Measurements from ENCODE around the gene NEXMIF. TPM values are rescaled to one million over a fixed set of nuclear protein-coding genes. Genes with fewer than 3 reads are reported as not detected.

The NEXMIF gene
- total RNA-seq, 1 experiment from 2014 or later, result not detected

DNA sequence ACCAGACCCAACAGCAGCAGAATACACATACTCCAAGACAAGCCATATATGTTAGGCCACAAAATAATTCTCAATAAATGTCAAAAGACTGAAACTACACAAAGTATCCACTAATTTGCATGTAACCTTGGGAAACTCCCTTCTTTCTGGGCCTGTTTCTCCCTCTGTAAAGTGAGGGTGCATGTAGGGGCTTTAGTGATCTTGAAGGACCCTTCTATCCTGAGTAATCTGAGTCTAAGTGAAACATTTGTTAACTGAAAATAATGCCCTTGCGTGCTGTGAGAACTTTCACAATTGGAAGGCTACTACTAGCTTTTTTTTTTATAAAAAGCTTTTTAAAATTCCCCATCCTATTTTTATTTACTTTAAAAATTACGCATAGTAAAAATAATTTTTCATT lies 125.2 kb downstream of the NEXMIF start:
- Histone ChIP-seq H3K36me3 (ENCODE audit: low read depth) (no peaks in the 10 kb centered on the region), H3K27ac (no peak overlapping the region), H2AFZ (no peak overlapping the region), H3K4me1 (replicated peaks; ENCODE audit: insufficient read depth) (no peaks in the 10 kb centered on the region), H3K27me3 (ENCODE audit: insufficient read depth, low read depth) (no peaks in the 10 kb centered on the region), H3K79me2 (ENCODE audit: low read depth) (no peaks in the 10 kb centered on the region), H3K9me3 (ENCODE audit: insufficient read depth, low read depth) (no peaks in the 10 kb centered on the region), H3F3A (ENCODE audit: insufficient read depth, low read depth) (no peaks in the 10 kb centered on the region), H3K4me3 (no peak overlapping the region), H3K4me2 (no peak overlapping the region), H3K9me2 (ENCODE audit: insufficient read depth) (no peaks in the 10 kb centered on the region), H4K20me1 (ENCODE audit: insufficient read depth) (no peaks in the 10 kb centered on the region)
- no TSS peak for BruUV-seq (replicated peaks)
- CTCF ChIA-PET, result no interaction called here
- intact Hi-C loops (cut with micrococcal nuclease; ENCODE audit: unreplicated experiment), result no loop called here
- DNase-seq, result no peak
- TF ChIP-seq, protein P1, sequence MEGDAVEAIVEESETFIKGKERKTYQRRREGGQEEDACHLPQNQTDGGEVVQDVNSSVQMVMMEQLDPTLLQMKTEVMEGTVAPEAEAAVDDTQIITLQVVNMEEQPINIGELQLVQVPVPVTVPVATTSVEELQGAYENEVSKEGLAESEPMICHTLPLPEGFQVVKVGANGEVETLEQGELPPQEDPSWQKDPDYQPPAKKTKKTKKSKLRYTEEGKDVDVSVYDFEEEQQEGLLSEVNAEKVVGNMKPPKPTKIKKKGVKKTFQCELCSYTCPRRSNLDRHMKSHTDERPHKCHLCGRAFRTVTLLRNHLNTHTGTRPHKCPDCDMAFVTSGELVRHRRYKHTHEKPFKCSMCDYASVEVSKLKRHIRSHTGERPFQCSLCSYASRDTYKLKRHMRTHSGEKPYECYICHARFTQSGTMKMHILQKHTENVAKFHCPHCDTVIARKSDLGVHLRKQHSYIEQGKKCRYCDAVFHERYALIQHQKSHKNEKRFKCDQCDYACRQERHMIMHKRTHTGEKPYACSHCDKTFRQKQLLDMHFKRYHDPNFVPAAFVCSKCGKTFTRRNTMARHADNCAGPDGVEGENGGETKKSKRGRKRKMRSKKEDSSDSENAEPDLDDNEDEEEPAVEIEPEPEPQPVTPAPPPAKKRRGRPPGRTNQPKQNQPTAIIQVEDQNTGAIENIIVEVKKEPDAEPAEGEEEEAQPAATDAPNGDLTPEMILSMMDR (conservative IDR thresholded peaks at IDR 0.05), result no peak
- TF ChIP-seq EZH2 (IDR thresholded peaks at IDR 0.05; ENCODE audit: low read depth), result no peak
- POLR2A ChIA-PET (ENCODE audit: unreplicated experiment), result no interaction called here

DNA sequence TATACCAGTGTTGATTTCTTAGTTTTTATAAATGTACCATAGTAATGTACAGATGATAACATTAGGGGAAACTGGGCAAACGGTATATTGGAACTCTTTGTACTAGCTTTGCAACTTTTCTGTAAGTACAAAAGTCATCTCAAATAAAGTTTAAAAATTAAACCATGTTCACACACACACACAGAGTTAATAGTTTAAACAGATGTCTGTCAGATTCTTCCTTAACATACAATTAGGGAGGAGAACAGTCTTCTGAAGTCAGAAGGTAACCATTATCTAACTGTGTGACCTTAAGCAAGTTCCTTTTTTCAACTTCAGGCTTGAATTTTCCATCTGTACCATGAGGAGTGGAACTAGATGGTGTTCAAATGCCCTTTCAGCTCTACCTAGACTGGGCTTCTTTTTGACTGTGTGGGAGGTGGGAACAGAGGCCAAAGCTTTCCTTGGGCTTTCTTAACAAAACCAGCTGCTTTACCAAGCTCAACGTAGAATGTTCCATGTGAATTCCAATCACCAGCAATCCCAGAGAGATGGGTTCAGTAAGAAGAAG lies 127.8 kb downstream of the NEXMIF start:
- no peak for DNase-seq
- no peaks in the 10 kb centered on the region for H3K9me2 ChIP-seq (ENCODE audit: insufficient read depth)
- H3K9me3 ChIP-seq (ENCODE audit: insufficient read depth, low read depth), result no peaks in the 10 kb centered on the region
- CTCF ChIA-PET, result no interaction called here
- no peaks in the 10 kb centered on the region for H4K20me1 ChIP-seq (ENCODE audit: insufficient read depth)
- H3K27ac ChIP-seq, result no peak overlapping the region
- TF ChIP-seq, protein P1 (conservative IDR thresholded peaks at IDR 0.05), result no peak
- no peak for TF ChIP-seq EZH2 (IDR thresholded peaks at IDR 0.05; ENCODE audit: low read depth)
- no peaks in the 10 kb centered on the region for H3K79me2 ChIP-seq (ENCODE audit: low read depth)
- H3K4me3 ChIP-seq, result no peak overlapping the region
- no peaks in the 10 kb centered on the region for H3K27me3 ChIP-seq (ENCODE audit: insufficient read depth, low read depth)
- BruUV-seq (replicated peaks), result no TSS peak
- POLR2A ChIA-PET (ENCODE audit: unreplicated experiment), result no interaction called here
- intact Hi-C loops (cut with micrococcal nuclease; ENCODE audit: unreplicated experiment), result no loop called here
- no peaks in the 10 kb centered on the region for H3F3A ChIP-seq (ENCODE audit: insufficient read depth, low read depth)
- H2AFZ ChIP-seq, result no peak overlapping the region
- H3K36me3 ChIP-seq (ENCODE audit: low read depth), result no peaks in the 10 kb centered on the region
- no peaks in the 10 kb centered on the region for H3K4me1 ChIP-seq (replicated peaks; ENCODE audit: insufficient read depth)
- no peak overlapping the region for H3K4me2 ChIP-seq

DNA sequence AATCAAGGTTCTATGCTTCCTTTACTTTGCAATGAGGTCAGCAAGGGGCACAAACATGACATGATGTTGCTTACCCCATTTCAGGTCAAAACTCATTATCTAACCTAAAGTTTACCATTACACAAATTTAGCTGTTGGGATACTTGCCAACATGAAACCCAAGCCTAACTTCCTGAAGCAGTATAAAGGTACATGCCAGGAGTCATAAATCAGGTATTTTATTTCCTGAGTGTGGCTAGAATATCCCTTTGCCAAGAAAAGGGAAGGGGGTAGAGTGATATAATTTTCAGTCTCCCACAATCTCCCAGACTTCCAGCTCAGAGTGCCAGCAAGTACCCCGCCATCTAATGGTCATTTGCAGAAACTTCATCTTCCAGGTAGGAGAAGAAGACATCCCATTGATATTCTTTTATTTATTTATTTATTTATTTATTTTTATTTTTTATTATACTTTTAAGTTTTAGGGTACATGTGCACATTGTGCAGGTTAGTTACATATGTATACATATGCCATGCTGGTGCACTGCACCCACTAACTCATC lies 136.6 kb downstream of the NEXMIF start:
- Histone ChIP-seq H3K4me3 (no peak overlapping the region), H2AFZ (no peak overlapping the region), H3K79me2 (ENCODE audit: low read depth) (no peaks in the 10 kb centered on the region), H4K20me1 (ENCODE audit: insufficient read depth) (no peaks in the 10 kb centered on the region), H3K27ac (no peak overlapping the region), H3K9me2 (ENCODE audit: insufficient read depth) (no peaks in the 10 kb centered on the region), H3K4me1 (replicated peaks; ENCODE audit: insufficient read depth) (no peaks in the 10 kb centered on the region), H3F3A (ENCODE audit: insufficient read depth, low read depth) (no peaks in the 10 kb centered on the region), H3K27me3 (ENCODE audit: insufficient read depth, low read depth) (no peaks in the 10 kb centered on the region), H3K36me3 (ENCODE audit: low read depth) (no peaks in the 10 kb centered on the region), H3K9me3 (ENCODE audit: insufficient read depth, low read depth) (no peaks in the 10 kb centered on the region), H3K4me2 (no peak overlapping the region)
- CTCF ChIA-PET, result no interaction called here
- TF ChIP-seq EZH2 (IDR thresholded peaks at IDR 0.05; ENCODE audit: low read depth), result no peak
- TF ChIP-seq, protein P1 (conservative IDR thresholded peaks at IDR 0.05), result no peak; the same call in 1 of the 2 replicates
- POLR2A ChIA-PET (ENCODE audit: unreplicated experiment), result no interaction called here
- no TSS peak for BruUV-seq (replicated peaks)
- no peak for DNase-seq
- intact Hi-C loops (cut with micrococcal nuclease; ENCODE audit: unreplicated experiment), result no loop called here

Data from PC-9 (cell line).